Activated CD4-positive, alpha-beta T cell treated with anti-CD3 and anti-CD28 coated beads, Interleukin-2, amount 50 U/mL, for 1 hour (primary cell): Measurements from ENCODE around the gene C6orf120.
"Not testable (repeated sequence)": the region's sequence is repeated elsewhere in the genome, so short reads cannot be mapped to it uniquely, and the experiment has no call there.

Source experiments
- DNase-seq: peaks from one replicate; pipeline ENCODE4 v3.0.0-alpha.2; 2020

Gene C6orf120

DNA sequence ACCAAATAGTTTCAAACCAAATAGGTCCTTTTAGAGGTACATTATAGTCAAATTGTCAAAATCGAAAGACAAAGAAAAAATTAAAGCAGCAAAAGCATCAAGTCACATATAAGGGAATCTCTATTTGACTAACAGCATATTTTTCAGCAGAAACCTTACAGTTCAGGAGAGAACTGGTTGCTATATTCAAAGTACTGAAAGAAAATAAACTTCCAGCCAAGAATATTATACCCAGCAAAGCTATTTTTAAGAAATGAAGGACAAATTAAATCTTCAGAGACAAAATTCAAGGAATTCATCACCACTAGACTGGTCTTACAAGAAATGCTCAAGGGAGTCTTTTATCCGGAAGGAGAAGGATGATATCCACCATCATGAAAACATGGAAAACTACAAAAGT, 16.1 kb upstream of the C6orf120 start:
- no peak for DNase-seq

GRCh38 chr6:169689287-169689686, 12.6 kb upstream of the C6orf120 start:
- no peak for DNase-seq

DNA sequence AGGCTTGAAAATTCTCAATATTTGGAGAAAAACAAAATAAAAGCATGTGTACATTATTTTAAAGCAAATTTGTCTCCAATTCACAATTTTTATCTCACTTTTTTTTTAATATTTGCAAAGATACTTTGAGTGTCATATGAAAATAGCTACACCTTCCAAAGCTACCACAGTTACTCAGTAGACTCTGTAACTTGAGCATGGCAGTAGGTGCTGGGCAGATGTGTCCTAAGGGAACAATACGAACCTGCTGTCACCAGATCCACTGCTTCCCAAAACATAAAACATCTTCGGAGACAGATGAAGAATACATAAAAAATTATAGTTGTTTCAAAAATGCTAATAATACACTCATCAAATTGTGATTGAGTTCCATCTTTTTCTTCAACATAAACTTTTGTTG, 10.7 kb upstream of the C6orf120 start:
- no peak for DNase-seq

- no peak for DNase-seq
Observed at GRCh38 chr6:169692516-169692915, 9.4 kb upstream of the C6orf120 start.

- DNase-seq: no peak
Observed at GRCh38 chr6:169695131-169695530, 6.8 kb upstream of the C6orf120 start.

DNA sequence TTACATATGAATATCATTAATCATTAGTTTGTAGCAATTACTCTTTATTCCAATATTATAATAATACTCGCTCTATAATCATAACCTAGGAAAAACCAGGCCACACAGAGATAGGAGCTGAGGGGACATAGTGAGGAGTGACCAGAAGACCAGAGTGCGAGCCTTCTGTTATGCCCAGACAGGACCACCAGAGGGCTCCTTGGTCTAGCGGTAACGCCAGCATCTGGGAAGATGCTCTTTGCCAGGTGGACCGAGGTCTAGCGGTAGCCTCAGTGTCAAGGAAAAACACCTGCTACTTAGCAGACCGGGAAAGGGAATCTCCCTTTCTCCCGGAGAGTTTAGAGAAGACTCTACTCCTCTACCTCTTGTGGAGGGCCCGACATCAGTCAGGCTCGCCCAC, 4.8 kb upstream of the C6orf120 start:
- not testable (repeated sequence) for DNase-seq

DNA sequence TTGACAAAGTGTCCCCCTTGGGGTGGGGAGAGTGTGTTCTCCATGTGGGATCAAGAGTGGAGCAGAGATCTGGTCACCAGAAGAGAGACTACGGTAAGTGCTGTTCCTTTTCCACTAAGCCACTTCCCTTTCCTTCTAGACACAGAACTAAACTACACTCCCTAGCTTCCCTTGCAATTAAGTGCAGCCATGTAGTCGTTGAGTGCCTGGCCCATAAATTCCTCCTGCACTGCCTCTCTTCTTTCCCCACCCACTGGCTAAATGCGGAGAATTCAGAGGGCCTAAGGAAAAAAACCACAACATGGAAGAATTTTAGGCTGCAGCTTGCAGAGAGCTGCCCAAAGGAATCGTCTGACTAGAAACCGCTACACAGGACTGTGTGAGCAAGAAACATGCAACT, 1.6 kb upstream of the C6orf120 start:
- no peak for DNase-seq

GRCh38 chr6:169701311-169701953, 494 bp upstream of the C6orf120 start:
- no peak for DNase-seq

- DNase-seq: no peak
Observed at GRCh38 chr6:169702840-169703246, 917 bp downstream of the C6orf120 start.

- no peak for DNase-seq
Observed at GRCh38 chr6:169707772-169708171, 5.8 kb downstream of the C6orf120 start.

DNA sequence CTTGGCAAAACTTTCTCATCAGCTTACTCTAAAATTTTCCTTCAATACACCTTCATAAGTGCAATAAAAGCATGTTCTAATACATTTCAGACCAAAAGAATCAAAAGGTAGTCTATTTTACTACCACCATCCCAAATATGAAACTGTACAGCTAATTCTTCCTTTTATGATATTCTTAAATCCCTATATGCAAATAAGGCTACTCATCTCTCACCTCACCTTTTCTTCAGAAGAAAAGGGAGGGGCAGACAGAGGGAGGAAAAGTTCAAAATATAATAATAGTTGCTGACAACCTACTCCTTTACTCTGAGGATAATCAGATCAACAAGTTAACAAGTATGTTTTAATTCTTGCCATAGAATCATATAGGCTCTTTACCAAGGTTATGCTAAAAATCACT, 7.4 kb downstream of the C6orf120 start:
- no peak for DNase-seq

DNA sequence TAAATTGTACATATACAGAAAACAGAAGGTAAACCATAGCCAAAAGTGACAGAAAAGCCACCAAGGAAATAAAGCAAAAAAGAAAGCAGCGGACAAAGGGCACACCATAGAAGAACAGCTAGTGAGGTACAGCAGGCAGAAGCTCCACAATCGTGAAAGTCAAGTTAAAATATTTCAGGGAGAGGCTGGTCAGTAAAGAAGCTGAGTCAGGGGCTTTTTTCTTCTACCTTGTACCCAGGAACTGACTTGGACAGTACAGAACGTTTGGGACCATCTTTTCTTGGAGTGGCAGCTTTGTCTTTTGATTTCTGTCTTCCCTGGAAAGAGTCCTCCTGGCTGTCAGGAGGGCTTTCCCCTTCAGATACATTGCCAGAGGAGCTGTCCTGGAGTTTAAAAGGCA, 8.1 kb downstream of the C6orf120 start:
- no peak for DNase-seq

GRCh38 chr6:169714178-169714577, 12.3 kb downstream of the C6orf120 start:
- no peak for DNase-seq

DNA sequence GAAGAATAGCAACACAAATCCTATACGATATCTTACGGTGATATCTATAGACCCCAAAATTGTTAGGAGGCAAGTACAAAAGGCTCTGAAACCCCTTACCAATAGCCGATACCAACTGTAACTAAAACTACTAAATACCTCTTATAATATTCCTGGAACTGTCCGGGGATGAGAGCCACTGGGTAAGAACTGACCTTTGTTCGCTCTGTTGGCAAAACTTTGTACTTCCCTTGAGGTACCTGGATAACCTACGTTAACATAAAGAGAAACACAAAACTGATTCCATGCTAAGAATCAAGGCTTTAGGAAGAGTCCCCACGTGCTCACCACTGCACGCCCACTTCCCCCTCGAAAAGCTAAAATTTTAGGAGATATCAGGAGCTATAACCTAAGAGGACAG, 12.7 kb downstream of the C6orf120 start:
- no peak for DNase-seq

GRCh38 chr6:169719117-169719516, 17.2 kb downstream of the C6orf120 start:
- DNase-seq: no peak

GRCh38 chr6:169720207-169720855, 18.4 kb downstream of the C6orf120 start:
- no peak for DNase-seq

DNA sequence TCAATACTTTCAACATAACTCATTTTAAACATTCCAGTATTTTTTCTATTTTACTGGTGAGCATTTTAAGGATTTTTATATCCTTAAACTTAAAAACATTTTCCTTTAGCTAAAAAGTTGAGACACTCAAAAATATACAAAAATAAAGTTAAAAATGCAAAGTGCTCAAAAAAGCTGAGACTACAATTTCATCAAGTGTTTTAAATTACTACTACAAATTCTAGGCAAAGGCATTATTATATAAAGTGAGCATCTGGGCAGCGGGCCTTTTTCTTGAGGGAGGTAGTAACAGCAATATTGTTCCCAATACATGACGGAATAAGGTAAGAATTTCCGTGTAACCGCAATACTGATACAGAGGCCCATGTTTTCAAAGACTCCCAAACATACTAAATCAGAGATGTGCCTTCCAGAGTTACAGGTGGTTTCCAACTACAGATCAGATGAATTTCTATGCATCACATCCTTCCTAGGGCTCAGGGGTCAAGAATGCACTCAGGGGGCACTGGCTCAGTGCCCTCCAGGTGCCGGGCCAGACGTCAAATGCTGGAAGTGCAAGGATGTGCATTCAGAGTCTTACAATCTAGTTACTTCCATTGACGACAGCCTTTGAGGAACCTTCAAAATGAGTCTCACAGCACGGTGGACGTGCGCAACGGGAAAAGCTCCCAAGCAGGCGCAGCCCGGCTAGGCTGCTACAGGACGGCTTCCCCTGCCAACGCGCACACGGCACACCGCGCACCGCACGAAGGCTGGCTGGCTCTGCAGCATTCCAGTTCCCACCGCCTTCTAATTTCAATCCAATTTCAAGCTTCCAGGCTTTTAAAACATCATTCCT, 20.7 kb downstream of the C6orf120 start:
- DNase-seq: peak; percentile 34

- DNase-seq: peak; percentile 55
Observed at GRCh38 chr6:169723200-169723909, 21.4 kb downstream of the C6orf120 start.

GRCh38 chr6:169723991-169724493, 22.1 kb downstream of the C6orf120 start:
- DNase-seq: peak; percentile 35

DNA sequence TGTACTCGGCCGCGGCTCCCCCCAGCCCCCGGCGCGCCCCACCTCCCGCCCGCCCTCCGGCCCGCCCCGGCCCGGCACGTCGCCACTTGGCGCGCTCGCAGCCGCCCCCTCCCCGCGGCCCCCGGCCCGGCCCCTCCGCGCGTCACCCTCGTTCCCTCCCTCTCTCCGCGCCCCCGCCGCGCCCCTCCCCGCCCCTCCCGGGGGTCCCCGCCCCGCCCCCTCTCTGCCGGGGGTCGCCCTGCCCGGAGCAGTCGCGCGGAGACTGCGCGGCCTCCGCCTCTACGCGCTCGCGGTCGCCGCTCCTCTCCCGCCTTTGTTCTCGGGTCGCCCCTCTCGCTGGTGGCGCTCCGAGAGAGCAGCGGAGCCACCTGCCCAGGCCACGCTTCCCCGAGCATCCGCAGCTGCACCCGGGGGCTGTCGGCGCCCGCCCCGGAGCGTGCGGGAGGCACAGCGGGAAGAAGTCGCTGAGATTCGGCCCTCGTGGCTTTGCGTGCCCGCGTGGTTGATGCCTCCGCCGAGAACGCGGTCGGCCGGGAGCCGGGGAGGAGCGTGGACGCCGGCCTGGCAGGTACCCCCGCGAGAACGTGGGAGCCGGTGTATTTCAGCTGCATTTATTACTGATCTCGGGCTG, 22.7 kb downstream of the C6orf120 start, which contains the start of gene PHF10:
Gene PHF10, minus strand, starts transcription at position 7 of the 631 bp plus-strand sequence. CDS start 569 bp downstream, outside the sequence.
- DNase-seq: peak; percentile 64

GRCh38 chr6:169725125-169726048, 23.5 kb downstream of the C6orf120 start:
- no peak for DNase-seq
